Motor neuron (in vitro differentiated cells): ENCODE measurements around the gene PHLDA2. TPM values are rescaled to one million over a fixed set of nuclear protein-coding genes. Genes with fewer than 3 reads are reported as not detected.

Experiments used
- ATAC-seq, 8 experiments: fragments of 200-7000 bp; cut with Tn5 transposase; replicated peaks in 6 of 8; 2 replicates each; pipeline ENCODE4 v1.8.0; 2021; ENCODE audit warnings: mild to moderate bottlenecking in 8 of 8, moderate library complexity in 8 of 8
- H3K27ac ChIP-seq, 2 donors: fragments of 250-450 bp; sonication (Bioruptor Pico); 2 replicates each; pipeline ENCODE4 v1.9.0; 2021; ENCODE audit warnings: antibody characterized with exemption in 2 of 2, mild to moderate bottlenecking in 2 of 2, moderate library complexity in 1 of 2
- H3K4me1 ChIP-seq, 2 donors: fragments of 250-450 bp; sonication (Bioruptor Pico); replicated peaks in 1 of 2; 2 replicates each; pipeline ENCODE4 v1.6.1; 2021; ENCODE audit warnings: antibody characterized with exemption in 2 of 2, mild to moderate bottlenecking in 2 of 2, moderate library complexity in 1 of 2
- H3K4me3 ChIP-seq, 5 donors: fragments of 250-450 bp; sonication (Bioruptor Pico); 2 replicates each; pipeline ENCODE4 v1.9.0; 2021; ENCODE audit warnings: antibody characterized with exemption in 5 of 5, mild to moderate bottlenecking in 5 of 5, moderate library complexity in 4 of 5
- WGBS, 10 experiments: fragments of 450-650 bp; shearing (Covaris generic); methylation state at CpG; one replicate each; pipeline ENCODE4 v1.0.0; 2022; 5-methylcytosine and 5-hydroxymethylcytosine counted together
- in situ Hi-C, 9 experiments: fragments of 400-800 bp; cut with MboI; loops; one replicate each; pipeline ENCODE4 v1.15.0; 2021; ENCODE audit warnings: low sequenced_read_pairs in 9 of 9, low pct_unique_long_range_greater_than_20kb in 2 of 9; ENCODE audit not compliant: unreplicated experiment in 9 of 9
- total RNA-seq, 8 experiments: library from RNA; unstranded; fragments of 300-600 nt; gene quantifications; 2 replicates each; pipeline versions ENCODE4 v1.2.3 to v1.2.4, GENCODE V29; 2022

PHLDA2 gene
- total RNA-seq, 8 experiments from 2014 or later = 0.37 to 40.8 (median 2.2) TPM

DNA sequence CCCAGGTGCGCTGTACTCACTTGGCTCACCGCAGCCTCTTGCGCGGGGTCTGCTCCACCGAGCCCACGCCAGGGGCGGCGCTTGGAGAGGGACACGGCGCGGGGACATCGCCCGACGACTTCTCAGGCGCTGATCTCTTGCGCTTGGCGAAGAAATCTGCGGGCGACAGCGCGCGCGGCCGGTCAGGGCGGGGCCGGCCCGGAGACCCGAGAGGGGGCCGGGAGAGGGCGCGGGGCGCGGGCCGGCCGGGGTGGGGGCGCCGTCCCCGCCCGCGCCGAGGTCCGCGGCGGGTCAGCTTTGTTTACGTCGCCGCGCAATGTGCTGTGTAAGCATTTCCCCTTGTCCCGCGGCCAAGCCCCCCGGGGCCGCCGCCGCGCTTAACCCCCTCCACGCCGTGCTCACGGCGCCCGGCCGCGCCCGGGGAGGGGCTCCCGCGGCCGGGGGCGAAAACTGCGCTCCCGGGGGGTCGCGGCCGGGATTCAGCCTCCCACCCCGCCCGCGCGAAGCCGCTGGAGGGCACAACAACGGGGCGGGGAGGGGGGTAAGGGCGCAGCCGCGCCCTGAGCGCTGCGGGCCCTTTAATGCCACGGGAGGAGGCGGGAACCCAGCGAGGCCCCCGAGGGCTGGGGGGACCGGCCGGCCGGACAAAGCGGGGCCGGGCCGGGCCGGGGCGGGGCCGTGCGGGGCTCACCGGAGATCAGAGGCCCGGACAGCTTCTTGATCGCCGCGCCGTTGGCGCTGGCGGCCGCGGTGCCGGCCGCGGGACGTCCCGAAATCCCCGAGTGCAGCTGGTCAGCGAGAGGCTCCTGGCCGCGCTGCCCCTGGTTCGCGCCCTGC is 45.0 kb downstream of the PHLDA2 start:
- in situ Hi-C loops = loop anchor here in 8 of 9 experiments (10.0 to 25.0 kb wide), 7 partner anchors 197 to 697 kb away; partner anchors contain the start of genes KCNQ1OT1 (in 5 of the 8), TSSC4 (in 2 of the 8), KCNQ1 (in 1 of the 8) and TRPM5 (in 1 of the 8)
- WGBS, 10 experiments = 20% methylated on average over 1 of the region's 119 CpGs; no CpG with 5 or more reads in 9 of the 10 experiments
- H3K4me1 ChIP-seq = peaks cover 36 to 41% of the 10 kb centered on the region in 2 donors
- peak overlapping the region; percentile 85 to 89 for H3K27ac ChIP-seq
- ATAC-seq = peak; percentile 3 to 31 (median 24)
- H3K4me3 ChIP-seq = peak overlapping the region; percentile 65 to 85 (median 76)

GRCh38 chr11:2883640-2883978 is 45.6 kb downstream of the PHLDA2 start:
- ATAC-seq = no peak
- H3K4me1 ChIP-seq = peaks cover 36 to 41% of the 10 kb centered on the region in 2 donors
- WGBS, 10 experiments = 0 to 16% (median 5%) methylated on average over 1 to 15 of the region's 24 CpGs
- in situ Hi-C loops = loop anchor here in 8 of 9 experiments (10.0 to 25.0 kb wide), 7 partner anchors 196 to 696 kb away; partner anchors contain the start of genes KCNQ1OT1 (in 5 of the 8), TSSC4 (in 2 of the 8), KCNQ1 (in 1 of the 8) and TRPM5 (in 1 of the 8)
- H3K4me3 ChIP-seq = peak overlapping the region; percentile 65 to 85 (median 76)
- peak overlapping the region; percentile 85 to 89 for H3K27ac ChIP-seq

GRCh38 chr11:2882396-2883110 is 46.7 kb downstream of the PHLDA2 start:
- peak overlapping the region in 1 of 2 donors; percentile 4 for H3K27ac ChIP-seq
- ATAC-seq = no peak
- WGBS, 10 experiments = 40 to 100% (median 80%) methylated on average over 1 to 6 of the region's 11 CpGs; no CpG with 5 or more reads in 3 of the 10 experiments
- peak overlapping the region in 4 of 5 donors; percentile 65 to 77 (median 72) for H3K4me3 ChIP-seq
- H3K4me1 ChIP-seq = peaks cover 36% of the 10 kb centered on the region in 2 donors
- in situ Hi-C loops = loop anchor here in 8 of 9 experiments (10.0 to 25.0 kb wide), 7 partner anchors 195 to 695 kb away; partner anchors contain the start of genes KCNQ1OT1 (in 5 of the 8), TSSC4 (in 2 of the 8), KCNQ1 (in 1 of the 8) and TRPM5 (in 1 of the 8)

DNA sequence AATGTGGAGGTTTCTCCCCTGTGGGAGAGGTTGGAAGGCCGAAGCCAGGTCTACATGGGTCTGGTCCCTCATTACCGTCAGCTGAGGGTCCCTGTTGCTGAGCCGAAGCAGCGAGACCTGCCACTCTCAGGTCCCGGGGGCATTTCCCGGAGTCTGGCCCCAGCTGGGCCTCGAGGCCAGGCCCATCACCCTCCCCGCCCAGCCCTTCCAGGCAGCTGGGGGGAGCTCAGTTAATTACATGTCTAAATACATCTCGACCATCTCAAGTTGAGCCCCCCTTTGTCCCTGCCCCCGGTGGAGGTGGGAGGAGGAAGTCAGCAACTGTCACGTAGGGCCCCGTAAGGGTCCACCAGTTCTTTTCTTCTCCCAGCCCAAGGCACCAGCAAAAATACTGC is 47.2 kb downstream of the PHLDA2 start:
- H3K4me3 ChIP-seq = peak overlapping the region in 2 of 5 donors; percentile 1 to 65
- 0 to 71% (median 28%) methylated on average over 1 to 3 of the region's 12 CpGs; no CpG with 5 or more reads in 6 of the 10 experiments for WGBS, 10 experiments
- peak in 1 of 8 experiments; percentile 2 for ATAC-seq
- H3K27ac ChIP-seq = peak overlapping the region; percentile 27 to 37
- in situ Hi-C loops = loop anchor here in 8 of 9 experiments (10.0 to 25.0 kb wide), 7 partner anchors 195 to 695 kb away; partner anchors contain the start of genes KCNQ1OT1 (in 5 of the 8), TSSC4 (in 2 of the 8), KCNQ1 (in 1 of the 8) and TRPM5 (in 1 of the 8)
- H3K4me1 ChIP-seq = peaks cover 31% of the 10 kb centered on the region in 2 donors

DNA sequence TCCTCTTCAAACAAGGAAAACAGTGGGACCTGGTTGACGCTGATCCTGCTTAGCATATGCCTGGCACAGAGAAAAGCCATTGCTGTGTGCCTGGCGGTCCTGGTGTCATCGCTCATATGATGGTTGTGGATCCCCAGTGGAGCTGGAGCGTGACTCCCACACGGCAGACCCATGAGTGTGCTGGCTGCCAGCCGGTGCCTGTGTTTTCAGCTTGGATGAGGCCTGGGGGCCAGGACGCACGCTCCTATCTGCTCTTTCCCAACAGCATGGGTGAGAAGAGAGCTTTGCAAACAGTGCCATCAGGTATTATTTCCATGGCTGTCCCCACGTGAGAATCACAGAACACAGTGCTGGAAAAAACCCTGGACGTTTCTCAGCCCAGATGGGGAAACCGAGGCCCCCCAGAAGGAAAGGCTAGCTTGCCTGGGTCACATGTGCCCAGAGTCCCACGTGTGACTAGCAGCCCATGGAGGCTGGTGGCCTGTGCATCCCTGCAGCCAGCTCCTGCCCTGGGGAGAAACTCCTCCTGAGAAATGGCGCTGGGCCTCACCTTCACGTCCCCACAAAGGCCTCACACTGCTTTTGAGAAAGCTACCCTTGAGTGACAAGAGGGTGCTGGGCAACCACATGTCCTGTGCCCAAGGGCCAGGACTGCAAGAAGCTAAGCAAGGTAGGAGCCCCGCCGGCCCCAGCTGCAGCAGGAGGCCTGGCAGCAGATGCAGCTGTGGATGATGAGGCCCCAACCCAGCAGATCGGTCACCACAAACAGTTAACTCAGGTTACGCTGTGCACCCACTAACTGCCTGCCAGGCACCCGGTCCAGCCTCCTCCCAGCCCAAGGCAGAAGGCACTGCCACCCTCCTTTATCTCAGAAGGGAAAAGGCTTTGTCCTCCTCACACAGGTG is 47.9 kb downstream of the PHLDA2 start:
- H3K4me1 ChIP-seq = peaks cover 24% of the 10 kb centered on the region in 2 donors
- H3K27ac ChIP-seq = peak overlapping the region; percentile 27 to 37
- in situ Hi-C loops = loop anchor here in 8 of 9 experiments (10.0 to 25.0 kb wide), 7 partner anchors 194 to 694 kb away; partner anchors contain the start of genes KCNQ1OT1 (in 5 of the 8), TSSC4 (in 2 of the 8), KCNQ1 (in 1 of the 8) and TRPM5 (in 1 of the 8)
- H3K4me3 ChIP-seq = peak overlapping the region in 1 of 5 donors; percentile 65
- ATAC-seq = no peak
- WGBS, 10 experiments = 20 to 100% (median 78%) methylated on average over 1 to 14 of the region's 19 CpGs; no CpG with 5 or more reads in 4 of the 10 experiments

GRCh38 chr11:2880646-2881045 is 48.6 kb downstream of the PHLDA2 start:
- no peak for ATAC-seq
- in situ Hi-C loops = loop anchor here in 8 of 9 experiments (10.0 to 25.0 kb wide), 7 partner anchors 193 to 693 kb away; partner anchors contain the start of genes KCNQ1OT1 (in 5 of the 8), TSSC4 (in 2 of the 8), KCNQ1 (in 1 of the 8) and TRPM5 (in 1 of the 8)
- no peak overlapping the region for H3K27ac ChIP-seq

DNA sequence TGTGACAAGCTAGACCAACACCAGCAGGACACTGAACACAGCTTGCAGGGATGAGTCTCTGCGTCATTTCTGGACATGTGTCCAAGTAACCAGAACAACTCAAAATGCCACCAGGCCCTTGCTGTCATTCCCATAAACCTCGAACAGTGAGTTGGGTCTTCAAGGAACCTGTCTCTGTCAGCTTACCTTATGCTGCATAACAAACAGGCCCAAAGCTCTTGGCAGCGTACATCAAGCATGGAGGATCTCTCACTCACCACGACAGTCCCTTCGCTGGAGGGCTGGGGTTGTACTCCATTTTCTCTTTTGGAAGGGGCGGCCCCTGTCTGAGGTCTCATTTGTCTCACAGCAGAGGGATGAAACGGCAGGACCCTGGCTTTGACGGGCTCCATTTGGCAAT is 50.4 kb downstream of the PHLDA2 start:
- ATAC-seq = no peak
- peaks cover 21% of the 10 kb centered on the region in 2 donors for H3K4me1 ChIP-seq
- H3K4me3 ChIP-seq = no peak overlapping the region
- 50 to 100% (median 92%) methylated on average over 1 to 7 of the region's 8 CpGs for WGBS, 10 experiments
- in situ Hi-C loops = loop anchor here in 8 of 9 experiments (10.0 to 25.0 kb wide), 7 partner anchors 184 to 691 kb away; partner anchors contain the start of genes KCNQ1OT1 (in 6 of the 8), TSSC4 (in 2 of the 8), KCNQ1 (in 1 of the 8) and TRPM5 (in 1 of the 8)
- H3K27ac ChIP-seq = no peak overlapping the region

More at GRCh38 chr11:2880646-2881045, 48.6 kb downstream of the PHLDA2 start:
- 71 to 100% methylated on average over 1 of the region's 7 CpGs; no CpG with 5 or more reads in 8 of the 10 experiments for WGBS, 10 experiments
- H3K4me1 ChIP-seq = peaks cover 21% of the 10 kb centered on the region in 2 donors
- H3K4me3 ChIP-seq = no peak overlapping the region

Other genes starting within 250 kb of the PHLDA2 start
- 1 to 10 TPM; 1.2 to 6.3 (median 3.8) TPM for gene KCNQ1OT1, start 229.4 kb downstream of the PHLDA2 start, total RNA-seq
- gene CDKN1C, start 43.6 kb downstream of the PHLDA2 start, total RNA-seq = 10 to 100 TPM in 7 of 8 experiments, 1 to 10 TPM in 1; 5.0 to 80.1 (median 37.8) TPM
- 100 to 1,000 TPM in 6 of 8 experiments, 10 to 100 TPM in 2; 92.6 to 166 (median 122) TPM for gene NAP1L4, start 62.9 kb upstream of the PHLDA2 start, total RNA-seq
- 100 to 1,000 TPM in 1 of 8 experiments, 10 to 100 TPM in 7; 37.9 to 119 (median 65.5) TPM for gene CARS1, start 128.0 kb upstream of the PHLDA2 start, total RNA-seq
- gene OSBPL5, start 235.9 kb upstream of the PHLDA2 start, total RNA-seq = 10 to 100 TPM; 12.1 to 29.8 (median 18.1) TPM